Psoas muscle (tissue), 8 donors: ENCODE data around the gene NPR3. TPM values are rescaled to one million over a fixed set of nuclear protein-coding genes. Genes with fewer than 3 reads are reported as not detected.

ENCODE experiments used
- ATAC-seq, 4 donors: fragments of 200-7000 bp; cut with Tn5 transposase; one replicate each; pipeline ENCODE4 v1.9.1; 2020; ENCODE audit warnings: moderate library complexity in 3 of 4, mild to moderate bottlenecking in 2 of 4
- DNase-seq, 2 donors: peaks; one replicate each; pipeline ENCODE4 v3.0.0-alpha.2; 2020
- H3K27ac ChIP-seq: fragments of 200-600 bp; one replicate; pipeline ENCODE4 v1.8.0; 2022
- H3K27me3 ChIP-seq, 3 donors: fragments of 200-600 bp in 1 of 3; one replicate each; pipeline versions ENCODE4 v1.6.1 to v1.8.0; 2013 to 2022; ENCODE audit warnings: low read length in 2 of 3, mild to moderate bottlenecking in 2 of 3, moderate library complexity in 1 of 3; ENCODE audit not compliant: insufficient read depth in 3 of 3
- H3K36me3 ChIP-seq, 2 donors: fragments of 200-600 bp in 1 of 2; one replicate each; pipeline versions ENCODE4 v1.6.1 to v1.8.0; 2013 to 2022; ENCODE audit warnings: low read depth in 1 of 2, mild to moderate bottlenecking in 1 of 2, moderate library complexity in 1 of 2; ENCODE audit not compliant: insufficient read depth in 1 of 2
- H3K4me1 ChIP-seq: fragments of 200-600 bp; one replicate; pipeline ENCODE4 v1.8.0; 2022
- H3K4me3 ChIP-seq: fragments of 200-600 bp; one replicate; pipeline ENCODE4 v1.8.0; 2022; ENCODE audit warnings: mild to moderate bottlenecking
- H3K9me3 ChIP-seq: fragments of 200-600 bp; one replicate; pipeline ENCODE4 v1.8.0; 2022
- CTCF ChIP-seq: fragments of 200-600 bp; IDR thresholded peaks from one replicate; pipeline ENCODE4 v1.8.0; 2022; ENCODE audit warnings: antibody characterized with exemption
- WGBS, 3 donors: extraction: QIAGEN DNeasy Blood & Tissue Kit; methylation state at CpG; one replicate each; pipeline versions ENCODE4 v1.1.6 to v1.1.7; 2013; 5-methylcytosine and 5-hydroxymethylcytosine counted together
- intact Hi-C, 2 donors: fragments of 100-400 bp; cut with DNase I; formaldehyde crosslinking; loops; one replicate each; pipeline versions ENCODE4 v1.11.0 to v1.14.2; 2022
- polyA plus RNA-seq, 3 donors: library from polyadenylated mRNA; stranded (reverse); fragments of 200-250 nt; gene quantifications; one replicate each; pipeline ENCODE4 v1.2.3, GENCODE V29; 2013
- total RNA-seq, 4 donors: library from RNA; stranded (reverse); fragmentation: NEBNext Ultra II Directional in 2 of 4; extraction: Animal tissue kit (Norgen Biotek cat#: 25700) in 2 of 4; gene quantifications; one replicate each; pipeline versions ENCODE4 v1.2.1 to v1.2.4, GENCODE V29; 2021 to 2023
- donor health status: healthy with polysubstance abuse.
- donor health status: DM: no; HTN: no; CAD: no; lungs with moderate emphysema.
- donor health status: Bipolar disorder and iron deficiency.
- donor health status: healthy.
- donor health status: DM: yes; HTN: yes; CAD: no.
- donor health status: DM: no; HTN: no; CAD: no.
- donor health status: DM: no; HTN: no; CAD: no.
- donor health status: DM: yes; HTN: yes; CAD: no.

The NPR3 gene
- total and polyA plus RNA-seq, 7 donors: 1.6 to 44.2 (median 10.5) TPM

- peaks cover 4% of the 10 kb centered on the region for H3K9me3 ChIP-seq
- DNase-seq: no peak
- WGBS, 3 donors: 96 to 100% (median 100%) methylated on average over 1 of the region's 1 CpG
- H3K27ac ChIP-seq: no peak overlapping the region
- ATAC-seq: no peak
- H3K27me3 ChIP-seq: no peaks in the 10 kb centered on the region
- TF ChIP-seq CTCF: no peak
- intact Hi-C loops: no loop called here
- no peaks in the 10 kb centered on the region for H3K36me3 ChIP-seq
- no peaks in the 10 kb centered on the region for H3K4me1 ChIP-seq
- H3K4me3 ChIP-seq: no peak overlapping the region
These were observed 26.9 kb upstream of the NPR3 start for GRCh38 chr5:32684260-32684659.

GRCh38 chr5:32686799-32687498 is 24.2 kb upstream of the NPR3 start:
- H3K27ac ChIP-seq: no peak overlapping the region
- H3K9me3 ChIP-seq: peaks cover 4% of the 10 kb centered on the region
- no peak for TF ChIP-seq CTCF
- intact Hi-C loops: no loop called here
- H3K4me1 ChIP-seq: no peaks in the 10 kb centered on the region
- no peaks in the 10 kb centered on the region for H3K27me3 ChIP-seq
- DNase-seq (no peak), ATAC-seq (no peak)
- WGBS, 3 donors: 21 to 33% (median 30%) methylated on average over 2 of the region's 2 CpGs
- H3K4me3 ChIP-seq: no peak overlapping the region
- H3K36me3 ChIP-seq: no peaks in the 10 kb centered on the region

- Histone ChIP-seq H3K4me1 (no peaks in the 10 kb centered on the region), H3K27me3 (no peaks in the 10 kb centered on the region), H3K9me3 (peaks cover 4% of the 10 kb centered on the region), H3K4me3 (no peak overlapping the region), H3K27ac (no peak overlapping the region), H3K36me3 (no peaks in the 10 kb centered on the region)
- no peak for DNase-seq
- TF ChIP-seq CTCF: no peak
- intact Hi-C loops: no loop called here
- ATAC-seq: no peak
These were observed 23.7 kb upstream of the NPR3 start for GRCh38 chr5:32687499-32687831.

GRCh38 chr5:32690153-32690552 is 21.0 kb upstream of the NPR3 start:
- Histone ChIP-seq H3K4me3 (no peak overlapping the region), H3K36me3 (no peaks in the 10 kb centered on the region), H3K27me3 (no peaks in the 10 kb centered on the region), H3K4me1 (no peaks in the 10 kb centered on the region), H3K9me3 (no peaks in the 10 kb centered on the region), H3K27ac (no peak overlapping the region)
- peak; percentile 7 for TF ChIP-seq CTCF
- no peak for ATAC-seq
- intact Hi-C loops: loop anchor here in 1 of 2 donors (1.0 kb wide), 1 partner anchor 20 kb away; no protein-coding TSS in a partner anchor
- no peak for DNase-seq
- 63 to 78% (median 71%) methylated on average over 2 of the region's 2 CpGs for WGBS, 3 donors

- no peak for TF ChIP-seq CTCF
- no peaks in the 10 kb centered on the region for H3K9me3 ChIP-seq
- 54 to 86% (median 74%) methylated on average over 3 of the region's 3 CpGs for WGBS, 3 donors
- no peak overlapping the region for H3K4me3 ChIP-seq
- H3K27me3 ChIP-seq: no peaks in the 10 kb centered on the region
- H3K36me3 ChIP-seq: no peaks in the 10 kb centered on the region
- H3K4me1 ChIP-seq: no peaks in the 10 kb centered on the region
- H3K27ac ChIP-seq: no peak overlapping the region
- intact Hi-C loops: loop anchor here in 1 of 2 donors (1.0 kb wide), 1 partner anchor 20 kb away; no protein-coding TSS in a partner anchor
- DNase-seq (no peak), ATAC-seq (no peak)
These were observed 20.5 kb upstream of the NPR3 start for GRCh38 chr5:32690666-32691065.
